Measurements from ENCODE around the gene FAM135A. TPM values are rescaled to one million over a fixed set of nuclear protein-coding genes. Genes with fewer than 3 reads are reported as not detected.

The FAM135A gene
- total and polyA plus RNA-seq, 2 of the 4 experiments (the other 2 are of a cell fraction) = 2.2 to 7.9 TPM

DNA sequence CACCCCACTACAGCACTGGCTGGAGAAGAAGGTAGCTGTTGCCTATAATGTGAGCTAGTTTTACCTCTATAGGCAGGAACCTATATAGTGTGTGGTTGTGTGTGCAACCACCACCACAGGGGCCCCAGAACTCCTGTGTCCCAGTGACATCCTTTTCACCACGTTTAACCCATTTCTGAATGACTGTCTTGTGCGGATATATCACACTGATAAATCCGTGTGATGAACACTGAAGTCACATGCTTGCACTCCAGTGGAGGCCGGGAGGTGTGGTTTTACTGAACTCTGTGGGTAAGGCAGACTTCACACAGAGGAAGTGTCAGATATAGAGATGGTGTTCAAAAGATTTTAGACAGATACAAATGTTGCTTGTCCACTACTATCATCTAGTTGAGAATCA is 185.9 kb downstream of the FAM135A start:
- Histone ChIP-seq H2AK9ac (replicated peaks; ENCODE audit: low read depth, low read length, poor library complexity) (no peak overlapping the region), H3K23ac (ENCODE audit: low read depth, low read length) (no peak overlapping the region), H4K8ac (ENCODE audit: low read depth in 2 of 2, low read length in 2 of 2) (no peak overlapping the region), H3K4me1 (ENCODE audit: control insufficient read depth, insufficient read depth, low read length) (no peaks in the 10 kb centered on the region), H3K27ac (ENCODE audit: insufficient read depth, low read length) (no peak overlapping the region), H3K9ac (ENCODE audit: low read depth, low read length) (no peak overlapping the region), H2AK5ac (ENCODE audit: low read depth, low read length) (no peak overlapping the region), H3K18ac (ENCODE audit: low read depth, low read length) (no peak overlapping the region), H2BK20ac (ENCODE audit: low read depth, low read length) (no peak overlapping the region), H3K27me3 (ENCODE audit: control insufficient read depth, insufficient read depth, low read length) (no peaks in the 10 kb centered on the region), H2BK15ac (ENCODE audit: low read depth, low read length) (no peak overlapping the region), H3K4ac (ENCODE audit: low read depth, low read length) (no peak overlapping the region), H3K79me1 (ENCODE audit: low read depth in 1 of 2, low read length in 2 of 2) (no peaks in the 10 kb centered on the region), H3K14ac (replicated peaks; ENCODE audit: low read depth, low read length) (no peak overlapping the region), H3K9me1 (ENCODE audit: insufficient read depth, low read length) (no peaks in the 10 kb centered on the region), H3K9me3 (ENCODE audit: control insufficient read depth, insufficient read depth, low read length) (no peaks in the 10 kb centered on the region), H4K20me1 (ENCODE audit: insufficient read depth, low read length) (no peaks in the 10 kb centered on the region), H2BK120ac (ENCODE audit: low read depth, low read length) (no peak overlapping the region), H3K4me3 (ENCODE audit: insufficient read depth, low read depth, low read length) (no peak overlapping the region), H3K56ac (ENCODE audit: extremely low read depth, insufficient read depth, low read length) (no peak overlapping the region), H2AFZ (replicated peaks; ENCODE audit: low read length, poor library complexity) (no peak overlapping the region), H3K4me2 (ENCODE audit: low read depth, low read length) (no peak overlapping the region), H4K91ac (ENCODE audit: insufficient read depth, low read depth, low read length) (no peak overlapping the region), H2BK5ac (ENCODE audit: low read depth, low read length, poor library complexity, severe bottlenecking) (no peak overlapping the region), H3K36me3 (ENCODE audit: control insufficient read depth, insufficient read depth, low read length) (no peaks in the 10 kb centered on the region), H4K5ac (ENCODE audit: low read depth, low read length) (no peak overlapping the region)
- ChIA-PET POLR2A (ENCODE audit: unreplicated experiment) (no interaction called here), CTCF (no interaction called here)
- dilution Hi-C loops (cut with HindIII; ENCODE audit: low sequenced_read_pairs, unreplicated experiment) (no loop called here), in situ Hi-C loops (cut with MboI; ENCODE audit: low sequenced_read_pairs) (no loop called here), intact Hi-C loops (cut with micrococcal nuclease) (no loop called here)
- WGBS, 2 experiments (ENCODE audit: extremely low coverage in 2 of 2, insufficient read length in 1 of 2) = no CpG with 5 or more reads among the region's 4 CpGs
- DNase-seq (no peak), ATAC-seq (ENCODE audit: low read depth) (no peak)
- TF ChIP-seq CEBPB (IDR thresholded peaks at IDR 0.05; ENCODE audit: low read depth, low read length) (no peak), RCOR1 (IDR thresholded peaks at IDR 0.05; ENCODE audit: insufficient replicate concordance, low read length) (no peak), SMC3 (IDR thresholded peaks at IDR 0.05; ENCODE audit: low read depth, low read length) (no peak), BHLHE40 (IDR thresholded peaks at IDR 0.05; ENCODE audit: low read depth, low read length) (no peak), FOS (IDR thresholded peaks at IDR 0.05; ENCODE audit: low read depth, low read length) (no peak)
- TF ChIP-seq, protein P1, sequence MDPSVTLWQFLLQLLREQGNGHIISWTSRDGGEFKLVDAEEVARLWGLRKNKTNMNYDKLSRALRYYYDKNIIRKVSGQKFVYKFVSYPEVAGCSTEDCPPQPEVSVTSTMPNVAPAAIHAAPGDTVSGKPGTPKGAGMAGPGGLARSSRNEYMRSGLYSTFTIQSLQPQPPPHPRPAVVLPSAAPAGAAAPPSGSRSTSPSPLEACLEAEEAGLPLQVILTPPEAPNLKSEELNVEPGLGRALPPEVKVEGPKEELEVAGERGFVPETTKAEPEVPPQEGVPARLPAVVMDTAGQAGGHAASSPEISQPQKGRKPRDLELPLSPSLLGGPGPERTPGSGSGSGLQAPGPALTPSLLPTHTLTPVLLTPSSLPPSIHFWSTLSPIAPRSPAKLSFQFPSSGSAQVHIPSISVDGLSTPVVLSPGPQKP (IDR thresholded peaks at IDR 0.05; ENCODE audit: borderline replicate concordance, low read depth, low read length) = no peak
- BruUV-seq (replicated peaks) = no TSS peak

Data from IMR-90 (cell line).